Activated CD8-positive, alpha-beta T cell treated with anti-CD3 and anti-CD28 coated beads for 36 hours (primary cell): ENCODE measurements around the gene ZNF407. TPM values are rescaled to one million over a fixed set of nuclear protein-coding genes. Genes with fewer than 3 reads are reported as not detected.

ENCODE experiments used
- ATAC-seq: fragments of 200-7000 bp; cut with Tn5 transposase; one replicate; pipeline ENCODE4 v1.10.0; 2021; ENCODE audit warnings: mild to moderate bottlenecking, moderate library complexity
- CTCF ChIA-PET: fragments of 350-600 bp; sonication (Branson Sonifier 250); formaldehyde crosslinking; loops from one replicate; lab custom pipeline; 2021; ENCODE audit warnings: antibody characterized with exemption; lab: Charles Lee
- POLR2A ChIA-PET: fragments of 350-600 bp; sonication (Branson Sonifier 250); formaldehyde crosslinking; loops from one replicate; lab custom pipeline; 2021; ENCODE audit warnings: antibody characterized with exemption; lab: Charles Lee
- DNase-seq: peaks from one replicate; pipeline ENCODE4 v3.0.0-alpha.2; 2020
- H3K27ac Mint-ChIP-seq: one replicate; pipeline ENCODE4 v1.8.0; 2021; ENCODE audit warnings: mild to moderate bottlenecking, mixed read lengths
- H3K27me3 Mint-ChIP-seq: one replicate; pipeline ENCODE4 v1.8.0; 2021; ENCODE audit warnings: mixed read lengths
- H3K36me3 Mint-ChIP-seq: one replicate; pipeline ENCODE4 v1.8.0; 2021; ENCODE audit warnings: low read depth, mixed read lengths
- H3K4me1 Mint-ChIP-seq: one replicate; pipeline ENCODE4 v1.8.0; 2021; ENCODE audit warnings: low read depth, mixed read lengths
- H3K4me3 Mint-ChIP-seq: one replicate; pipeline ENCODE4 v1.8.0; 2021; ENCODE audit warnings: mild to moderate bottlenecking, moderate library complexity, mixed read lengths
- H3K9me3 Mint-ChIP-seq: one replicate; pipeline ENCODE4 v1.8.0; 2021; ENCODE audit warnings: mixed read lengths
- CTCF ChIP-seq: fragments of 200-600 bp; IDR thresholded peaks from one replicate; pipeline ENCODE4 v1.8.0; 2022; ENCODE audit warnings: antibody characterized with exemption, mild to moderate bottlenecking
- intact Hi-C: fragments of 100-400 bp; cut with micrococcal nuclease; formaldehyde crosslinking; loops from one replicate; pipeline ENCODE4 v1.10.0; 2022
- total RNA-seq, 2 experiments: library from RNA; stranded (reverse); gene quantifications; one replicate each; pipeline ENCODE4 v1.2.3, GENCODE V29; 2021

Gene ZNF407
- total RNA-seq, 2 experiments from 2014 or later = 9.9 to 10.8 TPM

DNA sequence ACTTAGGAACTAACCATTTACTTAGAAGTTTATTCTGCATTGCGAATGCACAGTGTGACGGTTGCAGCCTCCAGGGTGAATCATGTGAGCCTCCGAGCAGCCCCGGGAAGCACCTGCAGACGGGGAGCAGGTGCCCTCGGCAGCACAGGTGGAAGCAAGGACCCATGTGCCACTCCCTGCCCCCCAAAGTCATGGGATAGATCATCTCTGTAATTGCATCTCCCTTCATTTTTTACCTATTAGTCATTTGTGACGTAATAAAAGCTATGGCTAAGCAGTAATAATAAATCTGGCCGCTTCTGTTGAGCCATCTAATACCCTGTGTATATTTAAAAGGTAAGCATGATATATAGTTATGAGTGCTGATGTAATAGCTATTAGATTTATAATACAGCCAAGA, 514.1 kb downstream of the ZNF407 start:
- POLR2A ChIA-PET = no interaction called here
- intact Hi-C loops = no loop called here

GRCh38 chr18:75112186-75113096, 514.8 kb downstream of the ZNF407 start:
- POLR2A ChIA-PET = no interaction called here
- intact Hi-C loops = no loop called here
- no peak for TF ChIP-seq CTCF
- Mint-ChIP-seq H3K4me3 (no peak overlapping the region), H3K4me1 (no peaks in the 10 kb centered on the region), H3K27ac (no peak overlapping the region), H3K9me3 (no peaks in the 10 kb centered on the region), H3K27me3 (no peaks in the 10 kb centered on the region), H3K36me3 (no peaks in the 10 kb centered on the region)
- no peak for ATAC-seq
- no peak for DNase-seq
- CTCF ChIA-PET = no interaction called here

More for the DNA sequence above, 514.1 kb downstream of the ZNF407 start:
- no peaks in the 10 kb centered on the region for H3K36me3 Mint-ChIP-seq
- H3K27ac Mint-ChIP-seq = no peak overlapping the region
- no peak overlapping the region for H3K4me3 Mint-ChIP-seq
- no peaks in the 10 kb centered on the region for H3K27me3 Mint-ChIP-seq
- no peak for ATAC-seq
- CTCF ChIA-PET = no interaction called here
- no peaks in the 10 kb centered on the region for H3K9me3 Mint-ChIP-seq
- TF ChIP-seq CTCF = no peak
- DNase-seq = no peak
- no peaks in the 10 kb centered on the region for H3K4me1 Mint-ChIP-seq

GRCh38 chr18:75113455-75113854, 515.8 kb downstream of the ZNF407 start:
- ATAC-seq (no peak), DNase-seq (no peak)
- no peak for TF ChIP-seq CTCF
- Mint-ChIP-seq H3K4me3 (no peak overlapping the region), H3K27ac (no peak overlapping the region), H3K9me3 (no peaks in the 10 kb centered on the region), H3K27me3 (no peaks in the 10 kb centered on the region), H3K36me3 (no peaks in the 10 kb centered on the region), H3K4me1 (no peaks in the 10 kb centered on the region)
- CTCF ChIA-PET = no interaction called here
- POLR2A ChIA-PET = no interaction called here
- intact Hi-C loops = no loop called here

- H3K27ac Mint-ChIP-seq = no peak overlapping the region
- no peaks in the 10 kb centered on the region for H3K9me3 Mint-ChIP-seq
- H3K4me1 Mint-ChIP-seq = no peaks in the 10 kb centered on the region
- no peak overlapping the region for H3K4me3 Mint-ChIP-seq
- POLR2A ChIA-PET = no interaction called here
- no peak for ATAC-seq
- no peak for TF ChIP-seq CTCF
- DNase-seq = no peak
- H3K36me3 Mint-ChIP-seq = no peaks in the 10 kb centered on the region
- intact Hi-C loops = no loop called here
- H3K27me3 Mint-ChIP-seq = no peaks in the 10 kb centered on the region
- CTCF ChIA-PET = no interaction called here
Observed at GRCh38 chr18:75114231-75114764, 516.6 kb downstream of the ZNF407 start.

Other genes with a start within 250 kb of the ZNF407 start
- not detected for gene DIPK1C, start 140.6 kb upstream of the ZNF407 start, total RNA-seq
- 100 to 1,000 TPM; 121 to 136 TPM for gene CNDP2, start 101.5 kb upstream of the ZNF407 start, total RNA-seq
- gene CNDP1, start 63.4 kb upstream of the ZNF407 start, total RNA-seq = not detected